ENCODE data around the gene SLC45A3.

SLC45A3 gene

DNA sequence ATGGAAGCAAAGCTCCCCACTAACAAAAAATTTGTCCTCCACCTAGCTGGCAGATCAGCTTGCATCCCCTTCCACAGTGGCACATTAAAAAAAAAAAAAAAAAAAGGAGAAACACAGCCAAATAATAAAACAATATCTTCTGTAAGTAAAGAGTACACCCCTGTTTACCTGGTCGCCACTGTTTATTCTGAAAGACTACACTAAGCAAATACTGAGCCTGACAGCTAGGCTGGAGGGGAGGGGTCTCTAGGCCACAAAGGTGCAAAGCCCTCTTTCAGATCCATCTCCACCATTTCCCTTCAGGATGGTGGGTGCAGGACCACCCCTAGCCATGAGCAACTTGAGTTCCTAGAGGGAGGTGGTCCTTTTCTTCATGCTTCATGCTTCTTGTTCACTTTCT, 22.8 kb upstream of the SLC45A3 start:
- Histone ChIP-seq H3K27ac (ENCODE audit: extremely low read depth, low read depth, low read length) (no peak overlapping the region), H3K4me3 (ENCODE audit: low read depth, low read length) (no peak overlapping the region), H3K4me1 (ENCODE audit: control insufficient read depth, insufficient read depth, low read length) (0 out of 2 replicates have a peak, but pooled peaks cover 4% of the 10 kb centered on the region), H3K9me3 (ENCODE audit: control insufficient read depth, insufficient read depth, low read depth, low read length) (no peaks in the 10 kb centered on the region), H3K36me3 (ENCODE audit: control insufficient read depth in 2 of 2, insufficient read depth in 1 of 2, low read length in 2 of 2) (peaks cover 0 to 35% of the 10 kb centered on the region in 2 experiments; a peak in 2 of 3 replicates)
- TF ChIP-seq KLF7 (tag by site-specific recombination; IDR thresholded peaks at IDR 0.05; ENCODE audit: borderline replicate concordance) (no peak), ZBTB17 (tag by site-specific recombination; IDR thresholded peaks at IDR 0.05) (0 out of 2 replicates have a peak, but pooled peaks have one; percentile 27), ZNF488 (tag by site-specific recombination; IDR thresholded peaks at IDR 0.05) (no peak), ZNF792 (tag by site-specific recombination; IDR thresholded peaks at IDR 0.05) (no peak)
- TF ChIP-seq, protein P1, sequence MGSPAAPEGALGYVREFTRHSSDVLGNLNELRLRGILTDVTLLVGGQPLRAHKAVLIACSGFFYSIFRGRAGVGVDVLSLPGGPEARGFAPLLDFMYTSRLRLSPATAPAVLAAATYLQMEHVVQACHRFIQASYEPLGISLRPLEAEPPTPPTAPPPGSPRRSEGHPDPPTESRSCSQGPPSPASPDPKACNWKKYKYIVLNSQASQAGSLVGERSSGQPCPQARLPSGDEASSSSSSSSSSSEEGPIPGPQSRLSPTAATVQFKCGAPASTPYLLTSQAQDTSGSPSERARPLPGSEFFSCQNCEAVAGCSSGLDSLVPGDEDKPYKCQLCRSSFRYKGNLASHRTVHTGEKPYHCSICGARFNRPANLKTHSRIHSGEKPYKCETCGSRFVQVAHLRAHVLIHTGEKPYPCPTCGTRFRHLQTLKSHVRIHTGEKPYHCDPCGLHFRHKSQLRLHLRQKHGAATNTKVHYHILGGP (tag by site-specific recombination; IDR thresholded peaks at IDR 0.05): no peak
- ChIA-PET CTCF (interaction anchor here (0.6 to 6.0 kb wide), 7 partner anchors 8 to 274 kb away, joined by 3 to 41 read pairs (median 5); no protein-coding TSS in a partner anchor), POLR2A (interaction anchor here (0.6 to 0.7 kb wide), 2 partner anchors 26 to 42 kb away, joined by 5 to 6 read pairs; no protein-coding TSS in a partner anchor)

GRCh38 chr1:205701891-205702290, 21.6 kb upstream of the SLC45A3 start:
- ChIA-PET CTCF (interaction anchor here (0.7 to 6.0 kb wide), 7 partner anchors 10 to 440 kb away, joined by 3 to 41 read pairs (median 6); no protein-coding TSS in a partner anchor), POLR2A (interaction anchor here (0.7 kb wide), 1 partner anchor 73 kb away, joined by 5 read pairs; no protein-coding TSS in a partner anchor)
- no peak overlapping the region for H3K27ac ChIP-seq (ENCODE audit: extremely low read depth, low read depth, low read length)
- no peaks in the 10 kb centered on the region for H3K9me3 ChIP-seq (ENCODE audit: control insufficient read depth, insufficient read depth, low read depth, low read length)
- H3K36me3 ChIP-seq (ENCODE audit: control insufficient read depth in 2 of 2, insufficient read depth in 1 of 2, low read length in 2 of 2): peaks cover 0 to 26% of the 10 kb centered on the region in 2 experiments; a peak in 2 of 3 replicates
- no peak overlapping the region for H3K4me3 ChIP-seq (ENCODE audit: low read depth, low read length)
- TF ChIP-seq BCL11A (tag by site-specific recombination; IDR thresholded peaks at IDR 0.05; ENCODE audit: low read depth) (no peak), ZBTB1 (tag by site-specific recombination; IDR thresholded peaks at IDR 0.05) (no peak), ZNF501 (tag by site-specific recombination; IDR thresholded peaks at IDR 0.05) (no peak), ZSCAN4 (tag by site-specific recombination; IDR thresholded peaks at IDR 0.05) (no peak), GLI2 (tag by site-specific recombination; IDR thresholded peaks at IDR 0.05; ENCODE audit: borderline replicate concordance, low read depth) (no peak), ZNF155 (tag by site-specific recombination; IDR thresholded peaks at IDR 0.05) (no peak), SCRT1 (tag by site-specific recombination; IDR thresholded peaks at IDR 0.05; ENCODE audit: borderline replicate concordance) (no peak), ZNF76 (tag by site-specific recombination; IDR thresholded peaks at IDR 0.05; ENCODE audit: borderline replicate concordance, low read depth) (no peak), ZNF677 (tag by site-specific recombination; IDR thresholded peaks at IDR 0.05) (no peak), PBX3 (CRISPR knock-in tag; IDR thresholded peaks at IDR 0.05) (no peak), ZNF596 (tag by site-specific recombination; IDR thresholded peaks at IDR 0.05) (no peak)
- TF ChIP-seq, protein P2, sequence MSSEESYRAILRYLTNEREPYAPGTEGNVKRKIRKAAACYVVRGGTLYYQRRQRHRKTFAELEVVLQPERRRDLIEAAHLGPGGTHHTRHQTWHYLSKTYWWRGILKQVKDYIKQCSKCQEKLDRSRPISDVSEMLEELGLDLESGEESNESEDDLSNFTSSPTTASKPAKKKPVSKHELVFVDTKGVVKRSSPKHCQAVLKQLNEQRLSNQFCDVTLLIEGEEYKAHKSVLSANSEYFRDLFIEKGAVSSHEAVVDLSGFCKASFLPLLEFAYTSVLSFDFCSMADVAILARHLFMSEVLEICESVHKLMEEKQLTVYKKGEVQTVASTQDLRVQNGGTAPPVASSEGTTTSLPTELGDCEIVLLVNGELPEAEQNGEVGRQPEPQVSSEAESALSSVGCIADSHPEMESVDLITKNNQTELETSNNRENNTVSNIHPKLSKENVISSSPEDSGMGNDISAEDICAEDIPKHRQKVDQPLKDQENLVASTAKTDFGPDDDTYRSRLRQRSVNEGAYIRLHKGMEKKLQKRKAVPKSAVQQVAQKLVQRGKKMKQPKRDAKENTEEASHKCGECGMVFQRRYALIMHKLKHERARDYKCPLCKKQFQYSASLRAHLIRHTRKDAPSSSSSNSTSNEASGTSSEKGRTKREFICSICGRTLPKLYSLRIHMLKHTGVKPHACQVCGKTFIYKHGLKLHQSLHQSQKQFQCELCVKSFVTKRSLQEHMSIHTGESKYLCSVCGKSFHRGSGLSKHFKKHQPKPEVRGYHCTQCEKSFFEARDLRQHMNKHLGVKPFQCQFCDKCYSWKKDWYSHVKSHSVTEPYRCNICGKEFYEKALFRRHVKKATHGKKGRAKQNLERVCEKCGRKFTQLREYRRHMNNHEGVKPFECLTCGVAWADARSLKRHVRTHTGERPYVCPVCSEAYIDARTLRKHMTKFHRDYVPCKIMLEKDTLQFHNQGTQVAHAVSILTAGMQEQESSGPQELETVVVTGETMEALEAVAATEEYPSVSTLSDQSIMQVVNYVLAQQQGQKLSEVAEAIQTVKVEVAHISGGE (tag by site-specific recombination; conservative IDR thresholded peaks at IDR 0.05; ENCODE audit: low read depth): no peak
- H3K4me1 ChIP-seq (ENCODE audit: control insufficient read depth, insufficient read depth, low read length): 0 out of 2 replicates have a peak, but pooled peaks cover 4% of the 10 kb centered on the region
